ENCODE measurements around the gene GJA5. TPM values are rescaled to one million over a fixed set of nuclear protein-coding genes. Genes with fewer than 3 reads are reported as not detected.

The GJA5 gene
- total and polyA plus RNA-seq, 2 donors (not counting 1 experiment from before 2014, with no cell fraction given) = not detected

- Histone ChIP-seq H3K4me1 (ENCODE audit: control insufficient read depth in 2 of 2, insufficient read depth in 2 of 2, low read length in 2 of 2) (no peaks in the 10 kb centered on the region), H3K4me3 (ENCODE audit: control extremely low read depth in 1 of 5, extremely low read depth in 1 of 5, insufficient read depth in 1 of 5, low read depth in 2 of 5, low read length in 4 of 5) (no peak overlapping the region), H3K27me3 (replicated peaks in 1 of 4; ENCODE audit: control extremely low read depth in 1 of 4, control insufficient read depth in 3 of 4, insufficient read depth in 4 of 4, low read length in 3 of 4) (peaks cover 0 to 22% (median 14%) of the 10 kb centered on the region in 4 experiments), H3K79me2 (ENCODE audit: control insufficient read depth, insufficient read depth, low read length) (no peaks in the 10 kb centered on the region), H2AFZ (ENCODE audit: insufficient read depth, low read depth, low read length, poor library complexity, severe bottlenecking) (no peak overlapping the region), H3K9me3 (ENCODE audit: control extremely low read depth in 1 of 3, control insufficient read depth in 2 of 3, insufficient read depth in 1 of 3, low read length in 2 of 3) (no peaks in the 10 kb centered on the region), H3K27ac (ENCODE audit: low read length in 2 of 2) (no peak overlapping the region), H3K9ac (ENCODE audit: low read length) (no peak overlapping the region), H4K20me1 (ENCODE audit: control insufficient read depth, insufficient read depth, low read length, poor library complexity, severe bottlenecking) (no peaks in the 10 kb centered on the region), H3K4me2 (replicated peaks; ENCODE audit: low read depth, low read length, poor library complexity, severe bottlenecking) (no peak overlapping the region), H3K36me3 (replicated peaks in 1 of 2; ENCODE audit: control extremely low read depth in 1 of 2, control insufficient read depth in 1 of 2, extremely low read depth in 1 of 2, insufficient read depth in 2 of 2, low read length in 1 of 2) (no peaks in the 10 kb centered on the region)
- Mint-ChIP-seq H3K27me3 (peaks cover 64% of the 10 kb centered on the region), H3K9me3 (ENCODE audit: insufficient read depth) (no peaks in the 10 kb centered on the region), H3K27ac (no peak overlapping the region), H3K4me3 (no peak overlapping the region), H3K4me1 (no peaks in the 10 kb centered on the region)
- no peak for DNase-seq
- ChIA-PET CTCF (no interaction called here), POLR2A (no interaction called here)
- WGBS (ENCODE audit: insufficient coverage) = no CpG with 5 or more reads among the region's 1 CpG
- ATAC-seq (ENCODE audit: low read depth) = no peak
- no peak for TF ChIP-seq EZH2 (IDR thresholded peaks at IDR 0.05; ENCODE audit: borderline replicate concordance, insufficient read depth, low read depth, low read length, poor library complexity, severe bottlenecking)
- TF ChIP-seq, protein P1, sequence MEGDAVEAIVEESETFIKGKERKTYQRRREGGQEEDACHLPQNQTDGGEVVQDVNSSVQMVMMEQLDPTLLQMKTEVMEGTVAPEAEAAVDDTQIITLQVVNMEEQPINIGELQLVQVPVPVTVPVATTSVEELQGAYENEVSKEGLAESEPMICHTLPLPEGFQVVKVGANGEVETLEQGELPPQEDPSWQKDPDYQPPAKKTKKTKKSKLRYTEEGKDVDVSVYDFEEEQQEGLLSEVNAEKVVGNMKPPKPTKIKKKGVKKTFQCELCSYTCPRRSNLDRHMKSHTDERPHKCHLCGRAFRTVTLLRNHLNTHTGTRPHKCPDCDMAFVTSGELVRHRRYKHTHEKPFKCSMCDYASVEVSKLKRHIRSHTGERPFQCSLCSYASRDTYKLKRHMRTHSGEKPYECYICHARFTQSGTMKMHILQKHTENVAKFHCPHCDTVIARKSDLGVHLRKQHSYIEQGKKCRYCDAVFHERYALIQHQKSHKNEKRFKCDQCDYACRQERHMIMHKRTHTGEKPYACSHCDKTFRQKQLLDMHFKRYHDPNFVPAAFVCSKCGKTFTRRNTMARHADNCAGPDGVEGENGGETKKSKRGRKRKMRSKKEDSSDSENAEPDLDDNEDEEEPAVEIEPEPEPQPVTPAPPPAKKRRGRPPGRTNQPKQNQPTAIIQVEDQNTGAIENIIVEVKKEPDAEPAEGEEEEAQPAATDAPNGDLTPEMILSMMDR (IDR thresholded peaks at IDR 0.05) = no peak
- intact Hi-C loops (cut with micrococcal nuclease) = loop anchor here (10.0 kb wide), 1 partner anchor 160 kb away; no protein-coding TSS in a partner anchor
Observed at GRCh38 chr1:147784941-147785340, 24.5 kb upstream of the GJA5 start.

DNA sequence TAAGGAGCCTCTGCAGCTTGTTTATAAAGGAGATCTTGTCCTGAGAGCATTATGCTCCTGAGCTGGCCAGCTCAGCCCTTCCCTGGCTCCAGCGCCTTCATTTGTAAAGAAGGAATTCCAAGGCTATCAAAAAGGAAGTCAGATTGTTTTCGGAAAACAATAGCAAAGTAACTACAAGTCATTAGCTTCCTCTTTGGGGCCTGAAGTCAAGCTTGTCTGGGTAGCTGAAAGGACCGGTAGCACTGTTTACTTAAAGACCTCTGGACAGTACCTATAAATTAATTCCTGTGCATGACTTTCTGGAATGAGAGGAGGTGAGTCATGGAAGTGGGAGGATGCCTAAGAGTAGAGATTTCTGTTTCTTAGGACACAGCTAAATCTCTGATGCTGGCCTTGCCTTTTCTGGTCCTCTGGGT lies 20.7 kb upstream of the GJA5 start:
- intact Hi-C loops (cut with micrococcal nuclease) = loop anchor here (10.0 kb wide), 1 partner anchor 156 kb away; no protein-coding TSS in a partner anchor
- TF ChIP-seq EZH2 (IDR thresholded peaks at IDR 0.05; ENCODE audit: borderline replicate concordance, insufficient read depth, low read depth, low read length, poor library complexity, severe bottlenecking) = no peak
- TF ChIP-seq, protein P1 (IDR thresholded peaks at IDR 0.05) = no peak
- Histone ChIP-seq H4K20me1 (ENCODE audit: control insufficient read depth, insufficient read depth, low read length, poor library complexity, severe bottlenecking) (no peaks in the 10 kb centered on the region), H3K4me2 (replicated peaks; ENCODE audit: low read depth, low read length, poor library complexity, severe bottlenecking) (no peak overlapping the region), H3K4me3 (ENCODE audit: control extremely low read depth in 1 of 5, extremely low read depth in 1 of 5, insufficient read depth in 1 of 5, low read depth in 2 of 5, low read length in 4 of 5) (no peak overlapping the region), H3K4me1 (ENCODE audit: control insufficient read depth in 2 of 2, insufficient read depth in 2 of 2, low read length in 2 of 2) (no peaks in the 10 kb centered on the region), H3K79me2 (ENCODE audit: control insufficient read depth, insufficient read depth, low read length) (no peaks in the 10 kb centered on the region), H3K27ac (ENCODE audit: low read length in 2 of 2) (no peak overlapping the region), H2AFZ (ENCODE audit: insufficient read depth, low read depth, low read length, poor library complexity, severe bottlenecking) (no peak overlapping the region), H3K9me3 (ENCODE audit: control extremely low read depth in 1 of 3, control insufficient read depth in 2 of 3, insufficient read depth in 1 of 3, low read length in 2 of 3) (no peaks in the 10 kb centered on the region), H3K36me3 (replicated peaks in 1 of 2; ENCODE audit: control extremely low read depth in 1 of 2, control insufficient read depth in 1 of 2, extremely low read depth in 1 of 2, insufficient read depth in 2 of 2, low read length in 1 of 2) (no peaks in the 10 kb centered on the region), H3K27me3 (replicated peaks in 1 of 4; ENCODE audit: control extremely low read depth in 1 of 4, control insufficient read depth in 3 of 4, insufficient read depth in 4 of 4, low read length in 3 of 4) (peaks cover 0 to 16% (median 15%) of the 10 kb centered on the region in 4 experiments), H3K9ac (ENCODE audit: low read length) (no peak overlapping the region)
- H3K9me3 Mint-ChIP-seq (ENCODE audit: insufficient read depth) = no peaks in the 10 kb centered on the region
- no peak overlapping the region for H3K27ac Mint-ChIP-seq
- no peaks in the 10 kb centered on the region for H3K4me1 Mint-ChIP-seq
- POLR2A ChIA-PET = no interaction called here
- H3K27me3 Mint-ChIP-seq = peaks cover 60% of the 10 kb centered on the region
- DNase-seq (no peak), ATAC-seq (ENCODE audit: low read depth) (no peak)
- CTCF ChIA-PET = no interaction called here
- whole genome bisulfite sequencing (ENCODE audit: insufficient coverage) = 64% methylated on average over 2 of the region's 3 CpGs
- H3K4me3 Mint-ChIP-seq = no peak overlapping the region
